Hematopoietic multipotent progenitor cell treated with erythropoietin and hydrocortisone succinate and interleukin-3 and kit ligand, for 15 days (in vitro differentiated cells): ENCODE data around the gene C9orf40.
A peak's percentile ranks its signal among the peaks of the same experiment; 100 is the strongest.

Experiments used
- DNase-seq: peaks from one replicate; pipeline ENCODE4 v3.0.0-alpha.2; 2015; ENCODE audit warnings: low spot score

C9orf40 gene

GRCh38 chr9:74952201-74953151 lies at the start of gene C9orf40:
TSS of gene C9orf40 (minus strand) at chr9:74952912. CDS start at chr9:74952611, 301 bp downstream.
- DNase-seq = peak; percentile 90

GRCh38 chr9:75001719-75002421 lies 49.2 kb upstream of the C9orf40 start:
- peak; percentile 90 for DNase-seq

GRCh38 chr9:75000835-75001234 lies 48.1 kb upstream of the C9orf40 start:
- no peak for DNase-seq

GRCh38 chr9:74985041-74985440 lies 32.3 kb upstream of the C9orf40 start:
- no peak for DNase-seq

GRCh38 chr9:74983709-74984108 lies 31.0 kb upstream of the C9orf40 start:
- DNase-seq = no peak

GRCh38 chr9:74979844-74980243 lies 27.1 kb upstream of the C9orf40 start:
- DNase-seq = no peak

- DNase-seq = no peak
Measured at GRCh38 chr9:74977287-74977686, 24.6 kb upstream of the C9orf40 start.

- no peak for DNase-seq
Measured at GRCh38 chr9:74975538-74975937, 22.8 kb upstream of the C9orf40 start.

- no peak for DNase-seq
Measured at GRCh38 chr9:74974558-74974957, 21.8 kb upstream of the C9orf40 start.

GRCh38 chr9:74973714-74974113 lies 21.0 kb upstream of the C9orf40 start:
- no peak for DNase-seq

GRCh38 chr9:74963056-74963455 lies 10.3 kb upstream of the C9orf40 start:
- no peak for DNase-seq

- no peak for DNase-seq
Measured at GRCh38 chr9:74961496-74961895, 8.8 kb upstream of the C9orf40 start.

- DNase-seq = no peak
Measured at GRCh38 chr9:74960561-74960960, 7.8 kb upstream of the C9orf40 start.

GRCh38 chr9:74958587-74958986 lies 5.9 kb upstream of the C9orf40 start:
- DNase-seq = no peak

- DNase-seq = no peak
Measured at GRCh38 chr9:74953235-74953751, 581 bp upstream of the C9orf40 start.

- peak; percentile 62 for DNase-seq
Measured at GRCh38 chr9:74951725-74952151, 974 bp downstream of the C9orf40 start.

GRCh38 chr9:74951107-74951720 lies 1.5 kb downstream of the C9orf40 start:
- DNase-seq = no peak

GRCh38 chr9:74949859-74950855 lies 2.6 kb downstream of the C9orf40 start:
- DNase-seq = peak; percentile 51

- peak; percentile 87 for DNase-seq
Measured at GRCh38 chr9:74948937-74949336, 3.8 kb downstream of the C9orf40 start.

- DNase-seq = no peak
Measured at GRCh38 chr9:74946686-74947085, 6.0 kb downstream of the C9orf40 start.

- DNase-seq = no peak
Measured at GRCh38 chr9:74942801-74943200, 9.9 kb downstream of the C9orf40 start.
